ENCODE measurements around the gene PTK6.

DNA sequence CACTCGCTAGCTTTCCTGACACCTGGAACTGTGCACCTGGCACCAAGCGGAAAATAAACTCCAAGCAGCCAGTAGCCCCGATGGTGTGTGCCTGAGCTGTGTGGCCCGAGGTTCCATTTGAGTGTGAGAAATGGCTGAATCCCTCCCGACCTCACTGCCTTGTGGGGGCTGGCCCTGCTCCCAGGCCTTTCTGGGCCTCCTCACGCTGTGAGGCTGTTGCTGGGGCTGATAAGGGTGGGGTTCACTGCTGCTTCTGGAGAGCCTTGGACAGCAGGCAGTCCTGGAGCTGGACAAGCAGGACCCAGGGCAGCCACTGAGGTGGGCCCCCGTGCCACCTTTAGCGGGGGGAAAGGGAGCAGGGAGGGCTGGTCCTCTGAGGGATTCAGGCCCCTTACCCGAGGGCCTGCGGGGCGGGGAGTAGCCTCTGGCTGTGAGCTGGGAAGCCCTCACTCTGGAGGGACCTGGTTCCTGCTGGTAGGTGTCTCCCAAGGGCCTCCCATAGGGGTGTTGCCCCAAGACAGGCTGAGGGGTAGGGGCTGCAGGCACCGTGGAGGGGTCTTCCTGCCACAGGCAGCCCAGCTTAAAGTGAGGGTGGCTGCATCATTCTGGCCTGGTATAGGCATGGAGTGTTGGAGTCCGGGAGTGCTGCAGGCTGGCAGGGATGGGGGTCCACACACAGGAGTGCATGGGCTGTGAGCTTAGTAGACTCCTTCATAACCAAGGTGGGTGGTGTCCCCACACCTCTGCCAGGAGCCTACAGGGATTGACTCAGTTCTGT, 14.9 kb downstream of the PTK6 start:
- TF ChIP-seq, protein P1, sequence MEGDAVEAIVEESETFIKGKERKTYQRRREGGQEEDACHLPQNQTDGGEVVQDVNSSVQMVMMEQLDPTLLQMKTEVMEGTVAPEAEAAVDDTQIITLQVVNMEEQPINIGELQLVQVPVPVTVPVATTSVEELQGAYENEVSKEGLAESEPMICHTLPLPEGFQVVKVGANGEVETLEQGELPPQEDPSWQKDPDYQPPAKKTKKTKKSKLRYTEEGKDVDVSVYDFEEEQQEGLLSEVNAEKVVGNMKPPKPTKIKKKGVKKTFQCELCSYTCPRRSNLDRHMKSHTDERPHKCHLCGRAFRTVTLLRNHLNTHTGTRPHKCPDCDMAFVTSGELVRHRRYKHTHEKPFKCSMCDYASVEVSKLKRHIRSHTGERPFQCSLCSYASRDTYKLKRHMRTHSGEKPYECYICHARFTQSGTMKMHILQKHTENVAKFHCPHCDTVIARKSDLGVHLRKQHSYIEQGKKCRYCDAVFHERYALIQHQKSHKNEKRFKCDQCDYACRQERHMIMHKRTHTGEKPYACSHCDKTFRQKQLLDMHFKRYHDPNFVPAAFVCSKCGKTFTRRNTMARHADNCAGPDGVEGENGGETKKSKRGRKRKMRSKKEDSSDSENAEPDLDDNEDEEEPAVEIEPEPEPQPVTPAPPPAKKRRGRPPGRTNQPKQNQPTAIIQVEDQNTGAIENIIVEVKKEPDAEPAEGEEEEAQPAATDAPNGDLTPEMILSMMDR (IDR thresholded peaks at IDR 0.05), result no peak
- TF ChIP-seq POLR2A (IDR thresholded peaks at IDR 0.05), result no peak

All from Peyer's patch (tissue), 4 donors.